Stomach (tissue), 9 donors: ENCODE results near the gene PRLR. TPM values are rescaled to one million over a fixed set of nuclear protein-coding genes. Genes with fewer than 3 reads are reported as not detected.

Experiments
- DNase-seq, 2 donors: peaks; one replicate each; pipeline versions ENCODE4 v3.0.0 to v3.0.0-alpha.2; 2013 to 2019
- H3K27ac ChIP-seq, 5 donors: fragments of 200-600 bp in 4 of 5; sonication (generic) in 4 of 5; one replicate each; pipeline ENCODE4 v1.5.1; 2013 to 2019; ENCODE audit warnings: mild to moderate bottlenecking in 1 of 5, moderate library complexity in 1 of 5
- H3K27me3 ChIP-seq, 3 donors: fragments of 200-600 bp; sonication (generic); one replicate each; pipeline ENCODE4 v1.5.1; 2017 to 2019; ENCODE audit warnings: mixed run types in 1 of 3
- H3K36me3 ChIP-seq, 4 donors: fragments of 200-600 bp; sonication (generic); 1 replicate in 3 of 4; 2 replicates in 1 of 4; pipeline ENCODE4 v1.5.1; 2016 to 2019
- H3K4me1 ChIP-seq, 4 donors: fragments of 200-600 bp; sonication (generic); one replicate each; pipeline ENCODE4 v1.5.1; 2016 to 2019
- H3K4me3 ChIP-seq, 4 donors: fragments of 200-600 bp; sonication (generic) in 3 of 4; one replicate each; pipeline ENCODE4 v1.5.1; 2016 to 2019; ENCODE audit warnings: mild to moderate bottlenecking in 1 of 4
- H3K9me3 ChIP-seq, 4 donors: fragments of 200-600 bp; sonication (generic); one replicate each; pipeline ENCODE4 v1.5.1; 2016 to 2019
- EP300 ChIP-seq: sonication (generic); formaldehyde crosslinking; IDR thresholded peaks from one replicate; pipeline ENCODE4 v1.6.1; 2017; ENCODE audit warnings: antibody characterized with exemption
- POLR2A ChIP-seq, 4 donors: fragments of 450-650 bp; IDR thresholded peaks; one replicate each; pipeline ENCODE4 v1.6.1; 2016; ENCODE audit warnings: antibody characterized with exemption in 4 of 4, control low read depth in 2 of 4, mild to moderate bottlenecking in 1 of 4, moderate library complexity in 1 of 4
- POLR2AphosphoS5 ChIP-seq, 3 donors: sonication (generic); formaldehyde crosslinking; IDR thresholded peaks; one replicate each; pipeline ENCODE4 v1.6.1; 2016; ENCODE audit warnings: antibody characterized with exemption in 3 of 3
- WGBS, 5 donors: extraction: QIAGEN DNeasy Blood & Tissue Kit in 3 of 5; methylation state at CpG; one replicate each; pipeline versions ENCODE4 v1.1.5 to v1.1.7; 2013 to 2018; 5-methylcytosine and 5-hydroxymethylcytosine counted together
- intact Hi-C: fragments of 100-400 bp; cut with DNase I; formaldehyde crosslinking; loops from one replicate; pipeline ENCODE4 v1.15.1; 2023; ENCODE audit warnings: low total_unique reads
- polyA plus RNA-seq, 3 donors: library from polyadenylated mRNA; stranded (reverse); fragments of 200-250 nt; gene quantifications; one replicate each; pipeline ENCODE4 v1.2.3, GENCODE V29; 2013
- total RNA-seq, 5 donors: library from RNA; depleted of rRNA; stranded (reverse); fragments of >200 nt; gene quantifications; one replicate each; pipeline versions ENCODE4 v1.1.0 to v1.2.3, GENCODE V29; 2014 to 2016
- TF ChIP-seq, protein P1 (sequence below), 7 experiments: fragments of 450-650 bp in 4 of 7; fragments of 200-600 bp in 3 of 7; sonication (generic) in 3 of 7; IDR thresholded peaks; one replicate each; pipeline ENCODE4 v1.5.1; 2016 to 2019; ENCODE audit warnings: antibody characterized with exemption in 7 of 7, control low read depth in 2 of 7, mild to moderate bottlenecking in 1 of 7
- donor health status: healthy with polysubstance abuse.
- donor health status: Bipolar disorder and iron deficiency.
- donor health status: healthy.

The PRLR gene
- total and polyA plus RNA-seq, 8 donors, result 0.56 to 33.2 (median 4.5) TPM; not detected in 1

GRCh38 chr5:35172533-35172932, 57.8 kb downstream of the PRLR start:
- no peak overlapping the region for H3K27ac ChIP-seq
- peaks cover 0 to 5% (median 0%) of the 10 kb centered on the region in 4 donors for H3K9me3 ChIP-seq
- no peaks in the 10 kb centered on the region for H3K4me1 ChIP-seq
- no peaks in the 10 kb centered on the region for H3K36me3 ChIP-seq
- no peak for TF ChIP-seq POLR2AphosphoS5 (IDR thresholded peaks at IDR 0.05)
- no peak for TF ChIP-seq POLR2A (IDR thresholded peaks at IDR 0.05)
- TF ChIP-seq, protein P1, sequence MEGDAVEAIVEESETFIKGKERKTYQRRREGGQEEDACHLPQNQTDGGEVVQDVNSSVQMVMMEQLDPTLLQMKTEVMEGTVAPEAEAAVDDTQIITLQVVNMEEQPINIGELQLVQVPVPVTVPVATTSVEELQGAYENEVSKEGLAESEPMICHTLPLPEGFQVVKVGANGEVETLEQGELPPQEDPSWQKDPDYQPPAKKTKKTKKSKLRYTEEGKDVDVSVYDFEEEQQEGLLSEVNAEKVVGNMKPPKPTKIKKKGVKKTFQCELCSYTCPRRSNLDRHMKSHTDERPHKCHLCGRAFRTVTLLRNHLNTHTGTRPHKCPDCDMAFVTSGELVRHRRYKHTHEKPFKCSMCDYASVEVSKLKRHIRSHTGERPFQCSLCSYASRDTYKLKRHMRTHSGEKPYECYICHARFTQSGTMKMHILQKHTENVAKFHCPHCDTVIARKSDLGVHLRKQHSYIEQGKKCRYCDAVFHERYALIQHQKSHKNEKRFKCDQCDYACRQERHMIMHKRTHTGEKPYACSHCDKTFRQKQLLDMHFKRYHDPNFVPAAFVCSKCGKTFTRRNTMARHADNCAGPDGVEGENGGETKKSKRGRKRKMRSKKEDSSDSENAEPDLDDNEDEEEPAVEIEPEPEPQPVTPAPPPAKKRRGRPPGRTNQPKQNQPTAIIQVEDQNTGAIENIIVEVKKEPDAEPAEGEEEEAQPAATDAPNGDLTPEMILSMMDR (IDR thresholded peaks at IDR 0.05), result no peak
- TF ChIP-seq EP300, result no peak
- DNase-seq, result no peak
- no peak overlapping the region for H3K4me3 ChIP-seq
- intact Hi-C loops, result no loop called here
- H3K27me3 ChIP-seq, result no peaks in the 10 kb centered on the region
- WGBS, 5 donors, result 82 to 93% (median 90%) methylated on average over 5 of the region's 5 CpGs

GRCh38 chr5:35171991-35172390, 58.3 kb downstream of the PRLR start:
- H3K27ac ChIP-seq, result no peak overlapping the region
- intact Hi-C loops, result no loop called here

DNA sequence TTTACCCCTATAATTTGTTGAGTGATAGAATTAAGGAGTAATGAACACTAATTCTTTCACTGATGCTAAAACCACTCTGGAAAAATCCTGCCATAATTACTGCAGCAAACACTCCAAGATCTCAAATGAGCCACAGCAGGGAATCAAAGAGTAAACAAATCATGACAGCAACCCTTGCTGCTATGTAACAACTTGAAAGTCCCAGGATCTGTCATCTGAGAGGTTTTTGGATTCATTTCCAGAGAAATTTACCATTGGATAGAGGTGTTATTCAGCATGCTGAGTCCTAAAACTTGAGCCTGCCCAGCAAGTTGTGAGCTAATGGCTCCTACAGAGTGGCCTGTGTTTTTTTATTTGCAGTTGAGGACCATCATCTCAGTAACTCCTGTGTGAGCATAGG, 59.2 kb downstream of the PRLR start:
- Histone ChIP-seq H3K4me3 (no peak overlapping the region), H3K36me3 (no peaks in the 10 kb centered on the region), H3K4me1 (no peaks in the 10 kb centered on the region), H3K9me3 (peaks cover 0 to 5% (median 0%) of the 10 kb centered on the region in 4 donors), H3K27me3 (no peaks in the 10 kb centered on the region), H3K27ac (no peak overlapping the region)
- TF ChIP-seq POLR2A (IDR thresholded peaks at IDR 0.05), result no peak
- intact Hi-C loops, result no loop called here
- no peak for DNase-seq

More at GRCh38 chr5:35171991-35172390, 58.3 kb downstream of the PRLR start:
- Histone ChIP-seq H3K27me3 (no peaks in the 10 kb centered on the region), H3K36me3 (no peaks in the 10 kb centered on the region), H3K4me1 (no peaks in the 10 kb centered on the region), H3K4me3 (no peak overlapping the region), H3K9me3 (peaks cover 0 to 5% (median 0%) of the 10 kb centered on the region in 4 donors)
- no peak for DNase-seq
- WGBS, 5 donors, result 75 to 87% (median 84%) methylated on average over 4 of the region's 4 CpGs
- no peak for TF ChIP-seq POLR2A (IDR thresholded peaks at IDR 0.05)
- no peak for TF ChIP-seq EP300
- TF ChIP-seq, protein P1 (IDR thresholded peaks at IDR 0.05), result no peak
- TF ChIP-seq POLR2AphosphoS5 (IDR thresholded peaks at IDR 0.05), result no peak

DNA sequence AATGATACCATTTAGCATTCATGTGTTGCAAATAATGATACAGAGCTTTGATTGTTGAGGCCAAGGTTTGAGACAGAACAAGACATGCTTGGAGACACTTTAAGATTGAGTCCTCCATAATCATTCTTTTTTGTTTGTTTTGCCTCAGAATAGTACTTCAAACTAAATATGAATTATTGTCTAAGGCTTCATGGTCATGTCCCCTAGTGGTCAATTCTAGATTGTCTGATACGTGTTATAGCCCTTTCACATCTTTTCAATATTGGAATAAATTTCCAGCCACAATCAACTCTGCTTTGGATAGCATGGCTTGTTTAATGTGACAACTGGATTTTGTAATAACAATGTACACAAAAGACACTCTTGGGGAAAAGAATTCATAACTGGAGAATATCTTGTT, 64.2 kb downstream of the PRLR start:
- TF ChIP-seq, protein P1 (IDR thresholded peaks at IDR 0.05), result peak in 1 of 7 experiments; percentile 18
- TF ChIP-seq POLR2A (IDR thresholded peaks at IDR 0.05), result no peak
- TF ChIP-seq POLR2AphosphoS5 (IDR thresholded peaks at IDR 0.05), result no peak
- TF ChIP-seq EP300, result no peak
- 82 to 96% (median 84%) methylated on average over 1 of the region's 1 CpG for WGBS, 5 donors
- H3K27me3 ChIP-seq, result no peaks in the 10 kb centered on the region
- H3K36me3 ChIP-seq, result no peaks in the 10 kb centered on the region
- no peak overlapping the region for H3K27ac ChIP-seq
- H3K4me3 ChIP-seq, result no peak overlapping the region
- intact Hi-C loops, result no loop called here
- no peak for DNase-seq
- H3K4me1 ChIP-seq, result no peaks in the 10 kb centered on the region
- H3K9me3 ChIP-seq, result peaks cover 0 to 5% (median 0%) of the 10 kb centered on the region in 4 donors

DNA sequence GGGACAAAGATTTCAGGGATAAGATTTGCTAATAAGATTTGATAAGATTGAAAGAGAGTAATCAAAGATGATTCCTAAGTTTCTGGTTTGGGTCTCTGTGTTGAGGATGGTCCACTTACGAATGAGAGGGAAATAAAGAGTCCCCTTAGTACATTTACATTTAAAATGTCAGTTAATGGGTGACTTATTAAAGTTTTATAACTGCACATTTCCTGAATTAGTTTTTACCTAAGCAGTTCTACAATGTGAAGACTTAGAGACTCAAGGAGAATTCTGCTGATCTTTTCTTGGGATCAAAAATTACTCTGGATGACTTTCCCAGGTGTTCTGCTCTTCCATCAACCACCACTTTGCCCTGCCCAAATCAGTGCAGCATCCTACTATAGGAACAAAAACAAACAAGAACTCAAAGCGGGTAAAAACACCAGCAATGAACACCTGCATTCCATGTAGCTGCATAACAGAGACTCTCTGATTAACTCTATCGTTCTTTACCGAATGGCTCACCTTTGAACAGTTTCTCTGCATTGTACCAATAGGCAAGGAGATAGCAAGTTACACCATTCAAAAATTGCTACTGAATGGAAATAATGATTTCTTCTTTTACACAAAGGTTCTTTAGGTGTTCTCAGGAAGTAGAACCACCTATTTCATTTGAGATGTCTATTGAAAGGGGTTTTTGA, 65.3 kb downstream of the PRLR start:
- no peaks in the 10 kb centered on the region for H3K27me3 ChIP-seq
- 39 to 71% (median 60%) methylated on average over 4 of the region's 4 CpGs for WGBS, 5 donors
- H3K4me3 ChIP-seq, result no peak overlapping the region
- peaks cover 0 to 5% (median 0%) of the 10 kb centered on the region in 4 donors for H3K9me3 ChIP-seq
- intact Hi-C loops, result no loop called here
- H3K4me1 ChIP-seq, result peaks cover 0 to 9% (median 2%) of the 10 kb centered on the region in 4 donors
- no peak for DNase-seq
- no peak overlapping the region for H3K27ac ChIP-seq
- no peaks in the 10 kb centered on the region for H3K36me3 ChIP-seq
- TF ChIP-seq POLR2A (IDR thresholded peaks at IDR 0.05), result no peak
- TF ChIP-seq POLR2AphosphoS5 (IDR thresholded peaks at IDR 0.05), result no peak
- TF ChIP-seq EP300, result no peak
- TF ChIP-seq, protein P1 (IDR thresholded peaks at IDR 0.05), result no peak
